GM21528 (cell line): ENCODE results near the gene TP73.

Source experiments
- ATAC-seq: cut with Tn5 transposase; IDR thresholded peaks from one replicate; pipeline ENCODE4 v1.9.1; 2021; ENCODE audit warnings: mild to moderate bottlenecking, moderate library complexity; ENCODE audit not compliant: unreplicated experiment, low FRiP score

Gene TP73

GRCh38 chr1:3774946-3775489 is 122.7 kb downstream of the TP73 start:
- no peak for ATAC-seq

GRCh38 chr1:3775490-3776230 is 123.3 kb downstream of the TP73 start:
- ATAC-seq: no peak

GRCh38 chr1:3776231-3776961 is 124.1 kb downstream of the TP73 start:
- ATAC-seq: no peak

- ATAC-seq: no peak
Observed at GRCh38 chr1:3777078-3777547, 124.8 kb downstream of the TP73 start.

- ATAC-seq: no peak
Observed at GRCh38 chr1:3777647-3778589, 125.6 kb downstream of the TP73 start.

- no peak for ATAC-seq
Observed at GRCh38 chr1:3778590-3779264, 126.4 kb downstream of the TP73 start.

GRCh38 chr1:3779265-3779911 is 127.1 kb downstream of the TP73 start:
- no peak for ATAC-seq

- ATAC-seq: no peak
Observed at GRCh38 chr1:3779912-3780416, 127.6 kb downstream of the TP73 start.

GRCh38 chr1:3780901-3781300 is 128.6 kb downstream of the TP73 start:
- ATAC-seq: no peak

- no peak for ATAC-seq
Observed at GRCh38 chr1:3783651-3784474, 131.5 kb downstream of the TP73 start.

- ATAC-seq: no peak
Observed at GRCh38 chr1:3785045-3785444, 132.7 kb downstream of the TP73 start.

- no peak for ATAC-seq
Observed at GRCh38 chr1:3785456-3786157, 133.3 kb downstream of the TP73 start.
